Adrenal gland (tissue), 5 donors: ENCODE data around the gene LAMA5.

ENCODE experiments used
- CTCF ChIP-seq, 6 experiments: fragments of 450-650 bp in 4 of 6; fragments of 200-600 bp in 2 of 6; sonication (generic) in 1 of 6; IDR thresholded peaks; 1 replicate in 5 of 6; 2 replicates in 1 of 6; pipeline versions ENCODE4 v1.5.1 to v1.8.0; 2016 to 2021; ENCODE audit warnings: antibody characterized with exemption in 6 of 6, mild to moderate bottlenecking in 2 of 6, moderate library complexity in 1 of 6
- POLR2A ChIP-seq, 2 donors: fragments of 450-650 bp; IDR thresholded peaks; one replicate each; pipeline ENCODE4 v1.6.1; 2017; ENCODE audit warnings: antibody characterized with exemption in 2 of 2, mild to moderate bottlenecking in 2 of 2, moderate library complexity in 1 of 2
- donor health status: DM: no; HTN: no; CAD: no.

- TF ChIP-seq POLR2A (IDR thresholded peaks at IDR 0.05) (no peak), CTCF (IDR thresholded peaks at IDR 0.05) (no peak)
These were observed 42.2 kb upstream of the LAMA5 start for GRCh38 chr20:62409086-62409853.
